GM12801 (cell line): ENCODE data around the gene CAMK2N2.

Experiments
- CTCF ChIP-seq: IDR thresholded peaks from one replicate; pipeline ENCODE4 v1.5.1; 2011; ENCODE audit warnings: control low read depth; ENCODE audit not compliant: insufficient read length; ENCODE audit errors: extremely low read depth

The CAMK2N2 gene

DNA sequence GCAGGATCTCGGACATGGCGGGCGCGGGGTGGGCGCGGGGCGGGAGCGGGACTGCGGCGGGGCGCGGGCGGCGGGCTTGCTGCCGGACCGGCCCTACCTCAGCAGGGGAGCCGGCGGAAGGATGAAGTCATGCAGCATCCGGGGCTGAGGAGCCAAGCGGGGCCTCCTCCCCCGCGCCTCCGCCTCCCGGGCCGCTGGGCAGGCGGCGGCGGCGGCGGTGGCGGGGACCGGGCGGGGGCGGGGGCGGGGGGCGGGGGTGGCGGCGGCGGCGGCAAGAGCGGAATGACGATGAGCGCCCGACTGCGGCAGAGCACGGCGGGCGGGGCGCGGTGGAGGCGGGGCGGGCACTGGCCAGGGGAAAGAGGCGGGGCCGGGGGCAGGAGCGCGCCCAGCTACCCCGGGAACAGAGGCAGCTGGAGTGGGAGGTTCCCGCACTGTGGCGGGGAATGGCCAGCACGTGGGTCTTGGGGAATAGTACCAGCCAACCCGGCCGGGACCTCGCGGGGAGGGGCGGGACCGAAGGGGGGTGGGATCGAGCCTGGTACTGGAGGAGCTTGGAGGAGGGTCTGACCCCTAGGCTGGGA, at the start of gene CAMK2N2:
TSS of gene CAMK2N2 (minus strand) at position 284 of the 584 bp plus-strand sequence. CDS start at position 16, 268 bp downstream.
- no peak for TF ChIP-seq CTCF

- TF ChIP-seq CTCF = no peak
Measured at GRCh38 chr3:184308744-184309143, 47.4 kb upstream of the CAMK2N2 start.

DNA sequence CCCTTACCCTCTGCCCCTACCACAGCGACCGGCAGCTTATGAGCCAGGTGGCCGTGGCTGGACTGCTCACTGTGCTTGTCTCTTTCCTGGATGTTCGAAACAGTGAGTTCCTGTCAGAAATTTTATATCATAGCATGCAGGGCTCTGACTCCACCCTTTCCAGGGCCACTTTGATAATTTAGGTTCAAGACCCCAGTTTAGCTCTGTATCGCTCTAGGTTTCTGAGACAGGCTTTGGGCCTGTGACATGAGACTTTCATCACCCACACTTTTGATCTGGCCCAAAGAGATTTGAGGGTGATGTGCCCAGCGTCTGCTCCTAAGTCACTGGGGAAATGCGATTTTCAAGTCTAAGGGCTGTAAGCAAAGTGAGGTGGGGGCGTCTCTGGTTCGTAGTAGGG, 46.6 kb upstream of the CAMK2N2 start:
- no peak for TF ChIP-seq CTCF

GRCh38 chr3:184306341-184306972, 45.1 kb upstream of the CAMK2N2 start:
- TF ChIP-seq CTCF = no peak

- no peak for TF ChIP-seq CTCF
Measured at GRCh38 chr3:184305577-184305976, 44.2 kb upstream of the CAMK2N2 start.

DNA sequence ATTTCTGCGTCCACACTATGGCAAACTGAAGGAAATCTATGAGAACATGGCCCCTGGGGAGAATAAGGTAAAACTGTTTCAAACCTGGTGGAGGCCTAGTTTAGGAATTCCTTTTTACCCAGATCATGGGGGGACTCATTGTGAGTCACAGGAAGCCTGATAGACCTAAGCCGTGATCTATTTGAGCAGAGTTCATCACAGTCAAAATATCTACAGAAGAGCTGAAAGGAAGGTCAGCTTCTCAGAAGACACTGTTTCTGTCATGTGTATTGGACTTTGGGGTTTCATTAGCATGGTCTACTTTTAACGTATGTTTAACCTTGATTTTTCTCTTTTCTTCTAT, 39.0 kb upstream of the CAMK2N2 start:
- TF ChIP-seq CTCF = no peak

GRCh38 chr3:184299488-184300377, 38.4 kb upstream of the CAMK2N2 start:
- no peak for TF ChIP-seq CTCF
